K562 (cell line): ENCODE measurements around the gene PPP1R3G.

Source experiments
- BRD9 ChIP-seq: fragments of 450-650 bp; IDR thresholded peaks from 2 replicates; pipeline ENCODE4 v1.6.1; 2018; ENCODE audit warnings: low read depth; ENCODE audit not compliant: partially characterized antibody
- CEBPZ ChIP-seq: fragments of 150-350 bp; IDR thresholded peaks from 2 replicates; pipeline ENCODE4 v1.6.1; 2014; ENCODE audit warnings: low read depth, mild to moderate bottlenecking, low read length, borderline replicate concordance
- CTCF ChIP-seq, 3 experiments: IDR thresholded peaks in 2 of 3; conservative IDR thresholded peaks in 1 of 3; 2 replicates each; pipeline ENCODE4 v1.5.1; 2011 to 2012; ENCODE audit warnings: low read length in 3 of 3, mild to moderate bottlenecking in 3 of 3, control low read depth in 2 of 3, improper control_type of control experiment in 1 of 3, inconsistent platforms in 1 of 3, low read depth in 1 of 3, mixed read lengths in 1 of 3, moderate library complexity in 1 of 3; ENCODE audit not compliant: insufficient read depth in 2 of 3
- EZH2 ChIP-seq: IDR thresholded peaks from 2 replicates; pipeline ENCODE4 v1.6.1; 2012; ENCODE audit warnings: low read depth, mild to moderate bottlenecking, inconsistent platforms, low read length, borderline replicate concordance
- HIVEP1 ChIP-seq: fragments of 250-450 bp; sonication (Bioruptor Pico); IDR thresholded peaks from 2 replicates; pipeline ENCODE4 v1.4.0; 2020; ENCODE audit warnings: mild to moderate bottlenecking
- NCOR1 ChIP-seq: fragments of 450-650 bp; IDR thresholded peaks from 2 replicates; pipeline ENCODE4 v1.6.1; 2016; ENCODE audit warnings: mild to moderate bottlenecking, moderate library complexity
- POLR2B ChIP-seq: fragments of 450-650 bp; IDR thresholded peaks from 2 replicates; pipeline ENCODE4 v1.6.1; 2018; ENCODE audit warnings: low read depth; ENCODE audit not compliant: partially characterized antibody
- PYGO2 ChIP-seq: fragments of 450-650 bp; IDR thresholded peaks from 2 replicates; pipeline ENCODE4 v1.6.1; 2016; ENCODE audit warnings: mild to moderate bottlenecking, missing genetic modification characterization, moderate library complexity, missing compliant biosample characterization
- STAT5A ChIP-seq: IDR thresholded peaks from 2 replicates; pipeline ENCODE4 v1.6.1; 2012; ENCODE audit warnings: low read length, inconsistent platforms, borderline replicate concordance
- TAL1 ChIP-seq: fragments of 450-650 bp; IDR thresholded peaks from 2 replicates; pipeline ENCODE4 v1.6.1; 2016; ENCODE audit warnings: mild to moderate bottlenecking
- ZNF586 ChIP-seq: fragments of 450-650 bp; formaldehyde crosslinking; conservative IDR thresholded peaks from 2 replicates; pipeline ENCODE4 v1.4.0; 2020; ENCODE audit warnings: mild to moderate bottlenecking, moderate library complexity

GRCh38 chr6:5036269-5036668, 48.9 kb upstream of the PPP1R3G start:
- TF ChIP-seq TAL1 (no peak), CTCF (IDR thresholded peaks at IDR 0.05 in 2 of 3, conservative IDR thresholded peaks at IDR 0.05 in 1 of 3; ENCODE audit: insufficient read depth in 2 of 3, low read depth in 1 of 3, low read length in 3 of 3) (peak in 2 of 3 experiments; percentile 12 to 33; a peak in 1 of 6 replicates), STAT5A (no peak), PYGO2 (tag) (no peak), BRD9 (no peak), HIVEP1 (CRISPR knock-in tag) (no peak), NCOR1 (no peak), EZH2 (no peak), CEBPZ (no peak), POLR2B (no peak), ZNF586 (no peak)
